HepG2 (cell line): Measurements from ENCODE around the gene PRADC1. TPM values are rescaled to one million over a fixed set of nuclear protein-coding genes. Genes with fewer than 3 reads are reported as not detected.

ENCODE experiments used
- AKAP8 ChIP-seq: sonication (generic); formaldehyde crosslinking; IDR thresholded peaks from 2 replicates; pipeline ENCODE4 v1.5.1; 2020; ENCODE audit warnings: mild to moderate bottlenecking, missing genetic modification reagents
- ATF2 ChIP-seq: sonication (generic); formaldehyde crosslinking; IDR thresholded peaks from 2 replicates; pipeline ENCODE4 v1.4.0; 2020; ENCODE audit warnings: missing genetic modification reagents
- BRCA1 ChIP-seq: sonication (generic); formaldehyde crosslinking; IDR thresholded peaks from 2 replicates; pipeline ENCODE4 v1.4.0; 2020; ENCODE audit warnings: missing genetic modification reagents
- CHCHD3 ChIP-seq: sonication (generic); formaldehyde crosslinking; IDR thresholded peaks from 2 replicates; pipeline ENCODE4 v1.8.0; 2022; ENCODE audit warnings: mild to moderate bottlenecking, missing genetic modification reagents, moderate library complexity
- FOXK2 ChIP-seq: fragments of 450-650 bp; IDR thresholded peaks from 2 replicates; pipeline ENCODE4 v1.6.1; 2016
- HNRNPH1 ChIP-seq: fragments of 200-400 bp; formaldehyde crosslinking; optimal IDR thresholded peaks from 2 replicates; pipeline ENCODE3; 2017; ENCODE audit warnings: mild to moderate bottlenecking, low read depth, low read length
- IRF1 ChIP-seq: sonication (generic); formaldehyde crosslinking; IDR thresholded peaks from 2 replicates; pipeline ENCODE4 v1.4.0; 2020; ENCODE audit warnings: low read depth, mild to moderate bottlenecking, missing genetic modification reagents
- KDM3A ChIP-seq: IDR thresholded peaks from 2 replicates; pipeline ENCODE4 v1.6.1; 2018; ENCODE audit warnings: low read depth, missing compliant biosample characterization
- MLX ChIP-seq: IDR thresholded peaks from 2 replicates; pipeline ENCODE4 v1.6.1; 2016
- NFIB ChIP-seq: sonication (generic); formaldehyde crosslinking; IDR thresholded peaks from 2 replicates; pipeline ENCODE4 v1.9.0; 2021; ENCODE audit warnings: missing genetic modification reagents, mild to moderate bottlenecking, borderline replicate concordance
- NFIC ChIP-seq: IDR thresholded peaks from 2 replicates; pipeline ENCODE4 v1.6.1; 2012; ENCODE audit warnings: mild to moderate bottlenecking, low read length, inconsistent platforms
- NFKB2 ChIP-seq: sonication (generic); formaldehyde crosslinking; IDR thresholded peaks from 2 replicates; pipeline ENCODE4 v1.4.0; 2020; ENCODE audit warnings: missing genetic modification reagents, borderline replicate concordance
- NR2C2 ChIP-seq: sonication (generic); formaldehyde crosslinking; IDR thresholded peaks from 2 replicates; pipeline ENCODE4 v1.4.0; 2020; ENCODE audit warnings: missing genetic modification reagents, mild to moderate bottlenecking, moderate library complexity, borderline replicate concordance
- ZBTB1 ChIP-seq: sonication (generic); formaldehyde crosslinking; IDR thresholded peaks from 2 replicates; pipeline ENCODE4 v1.4.0; 2020; ENCODE audit warnings: missing genetic modification reagents, borderline replicate concordance
- ZBTB39 ChIP-seq: sonication (generic); formaldehyde crosslinking; IDR thresholded peaks from 2 replicates; pipeline ENCODE4 v1.5.0; 2020; ENCODE audit warnings: missing genetic modification reagents
- ZNF17 ChIP-seq: sonication (generic); formaldehyde crosslinking; IDR thresholded peaks from 2 replicates; pipeline ENCODE4 v1.5.0; 2020; ENCODE audit warnings: mild to moderate bottlenecking, missing genetic modification reagents
- ZNF274 ChIP-seq: sonication (generic); formaldehyde crosslinking; IDR thresholded peaks from 2 replicates; pipeline ENCODE4 v1.5.1; 2020; ENCODE audit warnings: mild to moderate bottlenecking, missing genetic modification reagents
- ZNF335 ChIP-seq: sonication (generic); formaldehyde crosslinking; IDR thresholded peaks from 2 replicates; pipeline ENCODE4 v1.4.0; 2020; ENCODE audit warnings: missing genetic modification reagents
- ZNF350 ChIP-seq: sonication (generic); formaldehyde crosslinking; IDR thresholded peaks from 2 replicates; pipeline ENCODE4 v1.4.0; 2020; ENCODE audit warnings: mild to moderate bottlenecking, low read depth, missing genetic modification reagents, borderline replicate concordance
- ZNF44 ChIP-seq: sonication (generic); formaldehyde crosslinking; IDR thresholded peaks from 2 replicates; pipeline ENCODE4 v1.5.1; 2020; ENCODE audit warnings: mild to moderate bottlenecking, missing genetic modification reagents
- ZNF580 ChIP-seq: IDR thresholded peaks from 2 replicates; pipeline ENCODE4 v1.6.1; 2016; ENCODE audit warnings: low read depth, borderline replicate concordance
- ZNF598 ChIP-seq: sonication (generic); formaldehyde crosslinking; IDR thresholded peaks from 2 replicates; pipeline ENCODE4 v1.5.1; 2020; ENCODE audit warnings: mild to moderate bottlenecking, missing genetic modification reagents, borderline replicate concordance
- ZNF720 ChIP-seq: sonication (generic); formaldehyde crosslinking; IDR thresholded peaks from 2 replicates; pipeline ENCODE4 v1.4.0; 2020; ENCODE audit warnings: missing genetic modification reagents
- ZNF781 ChIP-seq: sonication (generic); formaldehyde crosslinking; IDR thresholded peaks from 2 replicates; pipeline ENCODE4 v1.5.1; 2020; ENCODE audit warnings: borderline replicate concordance, mild to moderate bottlenecking, missing genetic modification reagents; ENCODE audit errors: not compliant biosample characterization
- ZNF782 ChIP-seq: sonication (generic); formaldehyde crosslinking; IDR thresholded peaks from 2 replicates; pipeline ENCODE4 v1.4.0; 2020; ENCODE audit warnings: missing genetic modification reagents, mild to moderate bottlenecking, borderline replicate concordance
- polyA plus RNA-seq, 8 experiments: library from polyadenylated mRNA; depleted of rRNA in 3 of 8; stranded (reverse) in 7 of 8; unstranded in 1 of 8; fragments of >200 nt; fragmentation: Illumina TruSeq in 4 of 8; extraction: Trizol in 4 of 8; gene quantifications; 2 replicates each; pipeline versions ENCODE4 v1.2.1 to v1.2.3, GENCODE V29; 2011 to 2016; ENCODE audit warnings: low read depth in 4 of 8, missing spikeins in 1 of 8, mixed read lengths in 1 of 8; ENCODE audit not compliant: insufficient read depth in 1 of 8
- total RNA-seq, 5 experiments: library from RNA; depleted of rRNA; stranded (reverse); fragments of >200 nt; fragmentation: Illumina TruSeq; extraction: Trizol; gene quantifications; 2 replicates each; pipeline ENCODE4 v1.2.3, GENCODE V29; 2016; ENCODE audit warnings: low read depth in 1 of 5

The PRADC1 gene
- total and polyA plus RNA-seq, 2 of the 13 experiments (the other 11 are each of a cell fraction or from before 2014, with no cell fraction given): 12.1 to 37.2 TPM

GRCh38 chr2:73233932-73234832 is 1.1 kb upstream of the PRADC1 start, which contains the start of gene CCT7 (continued):
- TF ChIP-seq ZBTB1 (CRISPR knock-in tag) (no peak), NFIC (peak; percentile 35; the same call in 1 of the 2 replicates), ZNF580 (CRISPR knock-in tag) (0 out of 2 replicates have a peak, but pooled peaks have one; percentile 82), AKAP8 (CRISPR knock-in tag) (no peak; the same call in 1 of the 2 replicates), NR2C2 (CRISPR knock-in tag) (peak; percentile 92), HNRNPH1 (no peak), ZNF44 (CRISPR knock-in tag) (peak; percentile 84), KDM3A (CRISPR knock-in tag) (peak; percentile 79), FOXK2 (peak; percentile 21; the same call in 1 of the 2 replicates), ZNF720 (CRISPR knock-in tag) (no peak), ZNF598 (CRISPR knock-in tag) (peak; percentile 71; the same call in 1 of the 2 replicates), BRCA1 (peak; percentile 91; the same call in 1 of the 2 replicates), ZBTB39 (peak; percentile 79; the same call in 1 of the 2 replicates), IRF1 (CRISPR knock-in tag) (peak; percentile 76; the same call in 1 of the 2 replicates), MLX (CRISPR knock-in tag) (peak; percentile 40; the same call in 1 of the 2 replicates), ZNF781 (CRISPR knock-in tag) (peak; percentile 87), ZNF335 (CRISPR knock-in tag) (peak; percentile 94), NFIB (CRISPR knock-in tag) (peak; percentile 81; the same call in 1 of the 2 replicates), ZNF782 (CRISPR knock-in tag) (peak; percentile 92; the same call in 1 of the 2 replicates), ZNF274 (CRISPR knock-in tag) (peak; percentile 85), ZNF350 (peak; percentile 94; the same call in 1 of the 2 replicates), CHCHD3 (CRISPR knock-in tag) (no peak), ZNF17 (no peak), ATF2 (CRISPR knock-in tag) (no peak), NFKB2 (CRISPR knock-in tag) (peak; percentile 96)
